Rectal smooth muscle tissue (tissue), 1 donor: ENCODE data around the gene HSPB3.
"Not testable (repeated sequence)": the region's sequence is repeated elsewhere in the genome, so short reads cannot be mapped to it uniquely, and the experiment has no call there.

Source experiments
- H3K27ac ChIP-seq: one replicate; pipeline ENCODE4 v1.7.0; 2013; ENCODE audit warnings: low read depth, low read length, inconsistent platforms
- H3K27me3 ChIP-seq: one replicate; pipeline ENCODE4 v1.7.0; 2013; ENCODE audit warnings: low read length; ENCODE audit not compliant: control insufficient read depth, insufficient read depth
- H3K36me3 ChIP-seq: one replicate; pipeline ENCODE4 v1.7.0; 2013; ENCODE audit warnings: low read length; ENCODE audit not compliant: control insufficient read depth, insufficient read depth
- H3K4me1 ChIP-seq: one replicate; pipeline ENCODE4 v1.7.0; 2013; ENCODE audit warnings: low read length; ENCODE audit not compliant: control insufficient read depth, insufficient read depth
- H3K4me3 ChIP-seq: one replicate; pipeline ENCODE4 v1.7.0; 2013; ENCODE audit warnings: low read length
- H3K9ac ChIP-seq: one replicate; pipeline ENCODE4 v1.7.0; 2013; ENCODE audit warnings: low read length

HSPB3 gene, protein sequence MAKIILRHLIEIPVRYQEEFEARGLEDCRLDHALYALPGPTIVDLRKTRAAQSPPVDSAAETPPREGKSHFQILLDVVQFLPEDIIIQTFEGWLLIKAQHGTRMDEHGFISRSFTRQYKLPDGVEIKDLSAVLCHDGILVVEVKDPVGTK

DNA sequence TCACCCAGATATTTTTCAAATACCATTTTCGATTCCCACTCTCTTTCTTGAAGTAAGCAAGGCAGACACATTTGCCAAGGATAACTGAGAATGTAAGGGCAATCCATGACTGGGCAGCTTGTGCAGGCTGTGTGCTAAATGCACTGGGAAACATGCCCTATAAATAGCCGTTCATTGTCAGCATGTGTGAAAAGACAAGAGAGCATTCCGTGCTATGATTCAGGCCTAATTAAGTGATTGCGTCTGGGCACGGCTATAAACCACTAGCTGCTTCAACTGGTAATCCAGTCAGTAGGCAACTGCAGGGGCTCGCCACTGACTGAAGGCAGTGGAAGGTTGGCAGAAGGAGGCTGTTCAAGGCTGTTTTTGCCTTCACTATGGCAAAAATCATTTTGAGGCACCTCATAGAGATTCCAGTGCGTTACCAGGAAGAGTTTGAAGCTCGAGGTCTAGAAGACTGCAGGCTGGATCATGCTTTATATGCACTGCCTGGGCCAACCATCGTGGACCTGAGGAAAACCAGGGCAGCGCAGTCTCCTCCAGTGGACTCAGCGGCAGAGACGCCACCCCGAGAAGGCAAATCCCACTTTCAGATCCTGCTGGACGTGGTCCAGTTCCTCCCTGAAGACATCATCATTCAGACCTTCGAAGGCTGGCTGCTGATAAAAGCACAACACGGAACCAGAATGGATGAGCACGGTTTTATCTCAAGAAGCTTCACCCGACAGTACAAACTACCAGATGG, at the start of gene HSPB3:
Gene HSPB3, plus strand, starts transcription at position 287 of the 745 bp plus-strand sequence. Its CDS starts 91 bp downstream, at position 378.
- peak within 1 kb of the TSS; percentile 35 for H3K27ac ChIP-seq

DNA sequence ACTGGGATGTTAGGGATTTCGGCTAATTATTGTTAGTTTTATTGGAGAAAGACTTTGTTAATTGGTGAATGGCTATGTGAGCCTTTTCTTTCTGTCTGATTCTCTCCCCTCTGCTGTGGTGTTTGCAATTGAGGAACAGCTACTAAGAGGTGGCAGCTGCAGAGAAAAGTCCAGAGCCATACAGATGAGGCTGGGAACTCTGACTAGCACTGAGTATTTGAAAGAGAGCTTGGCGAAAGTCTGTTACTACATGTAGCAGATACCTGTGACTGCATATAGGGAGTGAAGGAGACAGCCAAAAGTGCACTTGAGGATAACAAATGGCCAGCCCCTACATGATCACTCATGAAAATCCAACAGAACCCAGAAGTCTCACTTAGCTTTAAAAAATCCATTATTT, 44.3 kb upstream of the HSPB3 start:
- Histone ChIP-seq H3K27me3 (no peaks in the 10 kb centered on the region), H3K27ac (no peak overlapping the region), H3K4me1 (no peaks in the 10 kb centered on the region)

More for the DNA sequence above, at the start of gene HSPB3:
- H3K4me1 ChIP-seq = peaks cover 9% of the 10 kb centered on the region
- no peak within 1 kb of the TSS for H3K9ac ChIP-seq
- H3K36me3 ChIP-seq = no peaks in the 10 kb centered on the region
- no peaks in the 10 kb centered on the region for H3K27me3 ChIP-seq
- no peak within 1 kb of the TSS for H3K4me3 ChIP-seq

DNA sequence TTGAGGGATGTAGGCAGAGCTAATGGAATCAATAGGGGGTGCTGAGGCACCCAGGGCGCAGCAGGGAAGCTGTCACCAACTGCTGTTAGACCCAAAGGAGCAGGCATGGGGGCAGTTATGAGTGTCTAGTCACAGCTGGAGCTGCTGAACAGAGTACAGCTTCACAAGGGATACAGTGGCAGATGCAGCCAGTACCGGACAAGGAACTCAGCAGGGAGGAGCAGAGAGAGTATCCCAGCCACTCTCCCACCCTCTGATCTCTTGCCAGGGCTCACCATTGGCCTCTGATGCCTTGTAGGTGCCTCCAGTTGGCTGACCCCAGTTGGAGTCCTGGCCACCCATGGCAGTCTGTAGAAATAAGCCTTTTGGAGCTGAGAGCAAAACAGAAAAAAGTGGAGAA, 42.6 kb upstream of the HSPB3 start:
- H3K4me3 ChIP-seq = no peak overlapping the region
- H3K27me3 ChIP-seq = no peaks in the 10 kb centered on the region
- H3K4me1 ChIP-seq = no peaks in the 10 kb centered on the region
- H3K27ac ChIP-seq = no peak overlapping the region
- H3K36me3 ChIP-seq = no peaks in the 10 kb centered on the region
- H3K9ac ChIP-seq = no peak overlapping the region

More for the DNA sequence above, 44.3 kb upstream of the HSPB3 start:
- no peak overlapping the region for H3K9ac ChIP-seq
- H3K36me3 ChIP-seq = no peaks in the 10 kb centered on the region
- H3K4me3 ChIP-seq = no peak overlapping the region

DNA sequence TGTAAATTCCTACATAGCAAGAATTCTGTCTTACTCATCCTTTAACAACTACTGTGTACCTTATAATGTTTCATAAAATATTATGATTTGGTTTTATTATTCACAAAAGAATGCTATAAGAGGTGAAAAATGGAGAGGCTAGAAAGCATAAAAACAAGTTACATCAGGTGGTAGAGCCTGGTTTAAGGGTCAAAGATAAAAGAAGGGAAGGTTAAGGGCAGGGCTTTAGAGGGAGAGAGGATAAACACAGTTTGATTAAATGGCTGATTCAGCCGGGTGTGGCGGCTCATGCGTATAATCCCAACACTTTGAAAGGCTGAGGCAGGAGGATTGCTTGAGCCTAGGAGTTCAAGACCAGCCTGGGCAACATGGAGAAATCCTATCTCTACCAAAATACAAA, 40.4 kb upstream of the HSPB3 start:
- H3K36me3 ChIP-seq = no peaks in the 10 kb centered on the region
- H3K4me3 ChIP-seq = no peak overlapping the region
- no peaks in the 10 kb centered on the region for H3K27me3 ChIP-seq
- no peaks in the 10 kb centered on the region for H3K4me1 ChIP-seq
- H3K9ac ChIP-seq = no peak overlapping the region
- no peak overlapping the region for H3K27ac ChIP-seq

DNA sequence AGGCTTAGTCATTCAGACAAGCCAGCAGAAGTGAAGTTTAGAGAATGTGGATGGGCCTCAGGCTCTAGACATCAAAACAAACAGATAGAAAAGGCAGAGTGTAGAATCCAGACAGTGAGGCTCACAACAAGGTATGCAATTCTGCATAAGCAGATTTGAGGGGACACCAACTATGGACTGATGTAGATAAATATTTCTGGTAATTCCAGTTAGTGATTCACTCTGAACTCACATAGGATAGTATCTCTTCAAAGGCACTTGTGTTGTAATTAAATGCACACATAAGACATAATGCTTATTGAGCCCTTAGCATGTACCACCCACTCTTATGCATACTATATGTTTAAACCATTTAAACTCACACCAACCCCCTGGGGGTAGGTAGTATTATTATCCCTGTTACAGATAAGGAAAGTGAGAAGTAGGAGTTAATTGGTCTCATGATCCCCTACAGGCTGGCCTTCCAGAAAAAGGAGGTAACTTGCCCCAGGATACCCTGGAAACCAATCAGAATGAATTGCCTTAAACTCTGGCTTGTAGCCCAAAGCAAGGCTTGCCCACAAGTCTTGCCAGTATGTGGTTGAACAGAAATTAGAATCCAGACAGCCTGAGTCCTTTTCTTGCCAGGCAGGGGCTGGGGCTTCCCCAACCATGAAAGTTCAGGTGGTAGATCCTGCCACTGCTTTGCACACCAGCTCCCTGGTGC, 39.5 kb upstream of the HSPB3 start:
- no peaks in the 10 kb centered on the region for H3K4me1 ChIP-seq
- no peak overlapping the region for H3K9ac ChIP-seq
- no peaks in the 10 kb centered on the region for H3K27me3 ChIP-seq
- H3K27ac ChIP-seq = no peak overlapping the region
- H3K4me3 ChIP-seq = no peak overlapping the region
- H3K36me3 ChIP-seq = no peaks in the 10 kb centered on the region

DNA sequence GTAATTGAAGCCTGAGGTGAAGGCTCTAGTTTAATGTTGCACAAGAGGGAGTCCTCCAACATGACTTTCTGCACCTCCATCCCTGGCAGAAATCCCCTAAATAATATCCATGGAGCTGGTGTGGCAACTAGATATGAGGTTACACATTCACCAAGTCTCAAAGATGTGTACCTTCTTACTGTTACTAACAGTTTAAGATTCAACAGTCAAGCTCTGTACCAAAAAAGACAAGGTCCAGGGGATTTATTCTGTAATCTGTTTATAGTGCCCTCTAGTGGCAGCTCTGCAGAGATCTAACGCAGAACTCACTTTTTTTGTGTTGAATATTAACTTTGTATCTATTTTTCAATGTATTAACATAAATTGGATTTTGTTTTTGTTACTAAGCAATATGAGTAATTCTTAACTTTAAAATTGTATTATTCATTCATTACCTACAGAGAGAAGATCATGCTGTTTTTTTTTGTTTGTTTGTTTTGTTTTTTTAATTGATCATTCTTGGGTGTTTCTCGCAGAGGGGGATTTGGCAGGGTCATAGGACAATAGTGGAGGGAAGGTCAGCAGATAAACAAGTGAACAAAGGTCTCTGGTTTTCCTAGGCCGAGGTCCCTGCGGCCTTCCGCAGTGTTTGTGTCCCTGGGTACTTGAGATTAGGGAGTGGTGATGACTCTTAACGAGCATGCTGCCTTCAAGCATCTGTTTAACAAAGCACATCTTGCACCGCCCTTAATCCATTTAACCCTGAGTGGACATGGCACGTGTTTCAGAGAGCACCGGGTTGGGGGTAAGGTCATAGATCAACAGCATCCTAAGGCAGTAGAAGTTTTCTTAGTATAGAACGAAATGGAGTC, 35.7 kb upstream of the HSPB3 start:
- not testable (repeated sequence) for H3K36me3 ChIP-seq, H3K4me3 ChIP-seq, H3K27ac ChIP-seq

DNA sequence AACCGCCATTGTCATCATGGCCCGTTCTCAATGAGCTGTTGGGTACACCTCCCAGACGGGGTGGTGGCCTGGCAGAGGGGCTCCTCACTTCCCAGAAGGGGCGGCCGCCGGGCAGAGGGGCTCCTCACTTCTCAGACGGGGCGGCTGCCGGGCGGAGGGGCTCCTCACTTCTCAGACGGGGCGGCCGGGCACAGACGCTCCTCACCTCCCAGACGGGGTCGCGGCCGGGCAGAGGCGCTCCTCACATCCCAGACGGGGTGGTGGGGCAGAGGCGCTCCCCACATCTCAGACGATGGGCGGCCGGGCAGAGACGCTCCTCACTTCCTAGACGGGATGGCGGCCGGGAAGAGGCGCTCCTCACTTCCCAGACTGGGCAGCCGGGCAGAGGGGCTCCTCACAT, 35.0 kb upstream of the HSPB3 start:
- H3K27me3 ChIP-seq, H3K36me3 ChIP-seq, H3K4me3 ChIP-seq, H3K4me1 ChIP-seq, H3K9ac ChIP-seq, H3K27ac ChIP-seq: not testable (repeated sequence)

More for the DNA sequence above, 35.7 kb upstream of the HSPB3 start:
- H3K9ac ChIP-seq, H3K27me3 ChIP-seq, H3K4me1 ChIP-seq: not testable (repeated sequence)

DNA sequence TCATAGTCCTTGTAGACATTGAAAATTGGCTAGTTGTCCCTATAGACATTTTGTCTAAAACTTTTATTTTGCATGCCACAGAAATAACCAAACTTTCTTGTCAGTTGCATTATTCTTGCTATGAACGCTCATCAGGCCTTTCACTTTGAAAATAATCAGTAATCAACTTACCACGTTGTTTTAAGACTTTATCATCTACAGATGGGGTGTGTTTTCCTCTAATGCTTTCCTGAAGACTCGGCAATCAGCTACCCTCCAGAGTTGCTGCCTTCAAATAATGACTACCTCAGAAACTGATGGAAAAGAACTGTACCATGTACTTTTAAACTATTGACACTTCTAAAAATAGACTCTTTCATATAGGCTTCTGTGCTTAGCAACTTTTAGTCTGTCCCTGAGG, 33.5 kb upstream of the HSPB3 start:
- no peak overlapping the region for H3K4me3 ChIP-seq

DNA sequence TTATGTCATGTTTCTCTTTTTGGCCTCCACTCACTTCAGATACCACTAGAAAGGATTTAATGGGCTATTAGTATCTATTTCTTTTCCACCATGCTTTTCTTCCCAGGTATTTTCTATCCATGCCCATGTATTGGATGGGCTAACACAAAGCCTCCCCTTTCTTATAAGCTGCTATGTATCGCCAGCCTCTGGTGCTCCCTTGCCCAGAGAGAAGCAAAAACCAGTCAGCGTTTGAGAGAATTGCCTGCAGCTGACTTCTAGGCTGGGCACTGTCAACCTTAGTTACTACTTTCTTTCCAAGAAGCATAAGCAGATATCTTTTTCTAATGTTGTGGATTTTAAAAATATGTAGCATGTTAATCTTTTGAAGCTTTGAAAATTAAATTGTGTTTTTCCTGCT, 30.2 kb upstream of the HSPB3 start:
- Histone ChIP-seq H3K4me3 (no peak overlapping the region), H3K27ac (no peak overlapping the region), H3K27me3 (no peaks in the 10 kb centered on the region), H3K36me3 (no peaks in the 10 kb centered on the region), H3K4me1 (no peaks in the 10 kb centered on the region), H3K9ac (no peak overlapping the region)

More for the DNA sequence above, 33.5 kb upstream of the HSPB3 start:
- Histone ChIP-seq H3K36me3 (no peaks in the 10 kb centered on the region), H3K4me1 (no peaks in the 10 kb centered on the region), H3K27ac (no peak overlapping the region), H3K9ac (no peak overlapping the region), H3K27me3 (no peaks in the 10 kb centered on the region)

DNA sequence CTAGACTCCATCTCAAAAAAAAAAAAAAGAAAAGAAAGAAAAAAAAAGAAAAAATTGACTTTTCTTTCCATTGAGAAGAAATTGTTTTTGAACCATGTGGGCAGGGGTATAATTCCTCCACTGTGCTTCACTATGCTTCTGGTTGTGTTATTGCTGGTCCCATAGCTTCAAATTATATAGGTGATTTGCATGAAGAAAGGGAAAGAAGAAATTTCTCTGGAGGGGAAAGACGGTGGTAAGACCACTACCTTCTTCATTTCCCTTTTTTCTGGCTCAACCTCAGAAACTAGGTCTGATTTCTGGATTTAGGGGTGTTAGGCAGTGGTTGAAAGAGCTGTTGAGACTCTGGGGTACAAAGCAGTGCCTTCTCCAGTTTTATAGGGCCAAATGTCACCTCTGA, 29.3 kb upstream of the HSPB3 start:
- H3K4me1 ChIP-seq = no peaks in the 10 kb centered on the region
- H3K36me3 ChIP-seq = no peaks in the 10 kb centered on the region
- no peak overlapping the region for H3K4me3 ChIP-seq
- no peak overlapping the region for H3K27ac ChIP-seq
- no peak overlapping the region for H3K9ac ChIP-seq
- H3K27me3 ChIP-seq = no peaks in the 10 kb centered on the region

DNA sequence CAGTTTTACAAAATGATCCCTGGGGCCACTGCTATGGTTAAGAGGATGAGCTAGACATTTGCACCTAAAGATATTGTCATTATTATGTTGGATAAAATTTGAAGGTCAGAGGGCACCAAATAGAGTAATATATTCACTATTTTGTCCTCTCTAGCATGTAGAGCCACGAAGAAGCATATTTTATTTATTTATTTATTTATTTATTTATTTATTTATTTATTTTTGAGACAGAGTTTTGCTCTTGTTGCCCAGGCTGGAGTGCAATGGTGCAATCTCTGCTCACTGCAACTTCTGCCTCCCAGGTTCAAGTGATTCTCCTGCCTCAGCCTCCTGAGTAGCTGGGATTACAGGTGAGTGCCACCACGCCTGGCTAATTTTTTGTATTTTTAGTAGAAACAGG, 20.8 kb upstream of the HSPB3 start:
- not testable (repeated sequence) for H3K36me3 ChIP-seq, H3K27ac ChIP-seq, H3K27me3 ChIP-seq, H3K4me3 ChIP-seq, H3K9ac ChIP-seq, H3K4me1 ChIP-seq
